ENCODE data around the gene ZFAND2A. TPM values are rescaled to one million over a fixed set of nuclear protein-coding genes. Genes with fewer than 3 reads are reported as not detected.

Gene ZFAND2A
- total and polyA plus RNA-seq, 2 donors (not counting 3 experiments of a cell fraction or from before 2014, with no cell fraction given), result 31.8 to 40.6 TPM

GRCh38 chr7:1106793-1107421, 53.1 kb downstream of the ZFAND2A start:
- no peak overlapping the region for H3K4me3 ChIP-seq (replicated peaks in 1 of 3; ENCODE audit: insufficient read depth in 1 of 3, low read depth in 1 of 3, low read length in 3 of 3)
- no peaks in the 10 kb centered on the region for H3K27me3 ChIP-seq (ENCODE audit: control insufficient read depth in 2 of 2, insufficient read depth in 2 of 2, low read length in 2 of 2)
- no peak overlapping the region for H2AFZ ChIP-seq (ENCODE audit: low read depth, low read length)
- H3K4me2 ChIP-seq (ENCODE audit: insufficient read depth, low read length), result no peak overlapping the region
- H3K9ac ChIP-seq (replicated peaks; ENCODE audit: extremely low read depth, insufficient read depth, low read length), result no peak overlapping the region
- H3K36me3 ChIP-seq (ENCODE audit: control insufficient read depth in 2 of 2, extremely low read depth in 1 of 2, insufficient read depth in 2 of 2, low read length in 2 of 2), result no peaks in the 10 kb centered on the region
- no peak for FAIRE-seq
- TF ChIP-seq POLR2A (IDR thresholded peaks at IDR 0.05; ENCODE audit: low read depth, low read length) (no peak), FOS (IDR thresholded peaks at IDR 0.05; ENCODE audit: borderline replicate concordance, insufficient read depth, low read length) (no peak), MAX (IDR thresholded peaks at IDR 0.05; ENCODE audit: insufficient read depth, insufficient read length) (no peak), JUN (IDR thresholded peaks at IDR 0.05; ENCODE audit: borderline replicate concordance, insufficient read depth, insufficient read length, low read depth) (no peak), MYC (IDR thresholded peaks at IDR 0.05; ENCODE audit: low read depth, low read length) (no peak), GATA2 (IDR thresholded peaks at IDR 0.05; ENCODE audit: insufficient read depth, insufficient read length, low read depth, low read length) (no peak), POLR2AphosphoS5 (IDR thresholded peaks at IDR 0.05; ENCODE audit: insufficient read depth, low read depth, low read length) (no peak), EZH2 (IDR thresholded peaks at IDR 0.05; ENCODE audit: borderline replicate concordance, low read depth, low read length, severe bottlenecking) (no peak), CTCF (IDR thresholded peaks at IDR 0.05; ENCODE audit: extremely low read depth in 1 of 2, insufficient read depth in 1 of 2, low read depth in 1 of 2, low read length in 2 of 2) (no peak)
- ChIA-PET CTCF (interaction anchor here (0.5 to 2.4 kb wide), 3 partner anchors 16 to 419 kb away, joined by 3 to 8 read pairs (median 7); no protein-coding TSS in a partner anchor), POLR2A (no interaction called here)
- no peaks in the 10 kb centered on the region for H4K20me1 ChIP-seq (replicated peaks; ENCODE audit: control insufficient read depth, extremely low read depth, insufficient read depth, low read length)
- H3K9me1 ChIP-seq (replicated peaks; ENCODE audit: control insufficient read depth, extremely low read depth, insufficient read depth, low read length), result no peaks in the 10 kb centered on the region
- peaks cover 1% of the 10 kb centered on the region for H3K79me2 ChIP-seq (ENCODE audit: control insufficient read depth, insufficient read depth, low read length)
- no peaks in the 10 kb centered on the region for H3K9me3 ChIP-seq (replicated peaks; ENCODE audit: control insufficient read depth, insufficient read depth, low read length)
- no peak overlapping the region for H3K27ac ChIP-seq (ENCODE audit: insufficient read depth, low read depth, low read length)
- dilution Hi-C loops (cut with MboI; ENCODE audit: extremely low pct_ligation_motif_present, low sequenced_read_pairs) (no loop called here), intact Hi-C loops (cut with micrococcal nuclease) (no loop called here)
- peaks cover 3% of the 10 kb centered on the region for H3K4me1 ChIP-seq (ENCODE audit: control insufficient read depth, extremely low read depth, insufficient read depth, low read length)
- DNase-seq (ENCODE audit: low read depth, low spot score), result no peak
- BruUV-seq (replicated peaks), result no TSS peak
